Tibial nerve (tissue), 4 donors: ENCODE measurements around the gene MACROH2A2. TPM values are rescaled to one million over a fixed set of nuclear protein-coding genes. Genes with fewer than 3 reads are reported as not detected.

Source experiments
- DNase-seq, 2 donors: peaks; one replicate each; pipeline ENCODE4 v3.0.0-alpha.2; 2019; ENCODE audit warnings: low spot score in 2 of 2
- H3K27ac ChIP-seq, 4 donors: fragments of 200-600 bp; sonication (generic) in 3 of 4; one replicate each; pipeline ENCODE4 v1.5.1; 2017 to 2019; ENCODE audit warnings: mild to moderate bottlenecking in 1 of 4
- H3K27me3 ChIP-seq, 2 donors: fragments of 200-600 bp; sonication (generic) in 1 of 2; one replicate each; pipeline versions ENCODE4 v1.5.1 to v1.6.0; 2017 to 2019
- H3K36me3 ChIP-seq, 3 donors: fragments of 200-600 bp; sonication (generic); one replicate each; pipeline ENCODE4 v1.5.1; 2018 to 2019
- H3K4me1 ChIP-seq, 4 donors: fragments of 200-600 bp; sonication (generic) in 3 of 4; one replicate each; pipeline ENCODE4 v1.5.1; 2017 to 2019
- H3K4me3 ChIP-seq, 4 donors: fragments of 200-600 bp; sonication (generic) in 3 of 4; one replicate each; pipeline ENCODE4 v1.5.1; 2017 to 2019; ENCODE audit warnings: mild to moderate bottlenecking in 1 of 4, moderate library complexity in 1 of 4
- H3K9me3 ChIP-seq, 4 donors: fragments of 200-600 bp; sonication (generic) in 3 of 4; one replicate each; pipeline ENCODE4 v1.5.1; 2017 to 2019
- CTCF ChIP-seq, 5 experiments: fragments of 200-600 bp in 3 of 5; fragments of 450-650 bp in 2 of 5; sonication (generic) in 3 of 5; IDR thresholded peaks; one replicate each; pipeline ENCODE4 v1.5.1; 2016 to 2019; ENCODE audit warnings: antibody characterized with exemption in 5 of 5, mild to moderate bottlenecking in 3 of 5, moderate library complexity in 2 of 5
- EP300 ChIP-seq, 2 donors: sonication (generic); formaldehyde crosslinking; IDR thresholded peaks; one replicate each; pipeline ENCODE4 v1.6.1; 2017; ENCODE audit warnings: antibody characterized with exemption in 2 of 2, mild to moderate bottlenecking in 1 of 2
- POLR2A ChIP-seq, 2 donors: fragments of 450-650 bp; IDR thresholded peaks; one replicate each; pipeline ENCODE4 v1.6.1; 2017; ENCODE audit warnings: antibody characterized with exemption in 2 of 2, mild to moderate bottlenecking in 2 of 2, moderate library complexity in 2 of 2
- WGBS, 2 donors: methylation state at CpG; one replicate each; pipeline ENCODE4 v1.1.5; 2018; 5-methylcytosine and 5-hydroxymethylcytosine counted together
- total RNA-seq, 4 donors: library from RNA; depleted of rRNA; stranded (reverse); fragments of >200 nt; gene quantifications; one replicate each; pipeline ENCODE4 v1.1.0, GENCODE V29; 2016

MACROH2A2 gene
- total RNA-seq, 4 donors from 2014 or later = 4.6 to 11.1 (median 8.9) TPM

GRCh38 chr10:70092389-70092718 lies 39.7 kb downstream of the MACROH2A2 start:
- DNase-seq = no peak
- H3K4me3 ChIP-seq = no peak overlapping the region
- H3K9me3 ChIP-seq = no peaks in the 10 kb centered on the region
- no peak for TF ChIP-seq EP300 (IDR thresholded peaks at IDR 0.05)
- no peaks in the 10 kb centered on the region for H3K27me3 ChIP-seq
- WGBS, 2 donors = 85 to 95% methylated on average over 7 of the region's 7 CpGs
- peaks cover 0 to 45% (median 0%) of the 10 kb centered on the region in 3 donors for H3K36me3 ChIP-seq
- no peak overlapping the region for H3K27ac ChIP-seq
- H3K4me1 ChIP-seq = no peaks in the 10 kb centered on the region

- WGBS, 2 donors = 86 to 90% methylated on average over 9 of the region's 9 CpGs
- TF ChIP-seq POLR2A (IDR thresholded peaks at IDR 0.05) (no peak), EP300 (IDR thresholded peaks at IDR 0.05) (no peak), CTCF (IDR thresholded peaks at IDR 0.05) (no peak)
- peaks cover 0 to 51% (median 0%) of the 10 kb centered on the region in 3 donors for H3K36me3 ChIP-seq
These were observed 40.8 kb downstream of the MACROH2A2 start for GRCh38 chr10:70093335-70093944.

GRCh38 chr10:70094250-70094649 lies 41.6 kb downstream of the MACROH2A2 start:
- Histone ChIP-seq H3K4me3 (no peak overlapping the region), H3K36me3 (peaks cover 0 to 59% (median 0%) of the 10 kb centered on the region in 3 donors), H3K4me1 (no peaks in the 10 kb centered on the region), H3K27ac (no peak overlapping the region), H3K9me3 (no peaks in the 10 kb centered on the region), H3K27me3 (no peaks in the 10 kb centered on the region)
- WGBS, 2 donors = 82 to 84% methylated on average over 2 of the region's 2 CpGs
- no peak for TF ChIP-seq EP300 (IDR thresholded peaks at IDR 0.05)
- no peak for TF ChIP-seq CTCF (IDR thresholded peaks at IDR 0.05)
- no peak for TF ChIP-seq POLR2A (IDR thresholded peaks at IDR 0.05)
- no peak for DNase-seq

More at GRCh38 chr10:70093335-70093944, 40.8 kb downstream of the MACROH2A2 start:
- no peaks in the 10 kb centered on the region for H3K27me3 ChIP-seq
- H3K4me1 ChIP-seq = no peaks in the 10 kb centered on the region
- no peaks in the 10 kb centered on the region for H3K9me3 ChIP-seq
- no peak for DNase-seq
- H3K27ac ChIP-seq = no peak overlapping the region
- H3K4me3 ChIP-seq = no peak overlapping the region

- TF ChIP-seq CTCF (IDR thresholded peaks at IDR 0.05) (no peak), EP300 (IDR thresholded peaks at IDR 0.05) (no peak), POLR2A (IDR thresholded peaks at IDR 0.05) (no peak)
- Histone ChIP-seq H3K4me3 (no peak overlapping the region), H3K27ac (no peak overlapping the region), H3K4me1 (no peaks in the 10 kb centered on the region), H3K9me3 (no peaks in the 10 kb centered on the region), H3K36me3 (peaks cover 0 to 74% (median 0%) of the 10 kb centered on the region in 3 donors), H3K27me3 (no peaks in the 10 kb centered on the region)
- WGBS, 2 donors = 89 to 90% methylated on average over 6 of the region's 6 CpGs
- no peak for DNase-seq
These were observed 43.5 kb downstream of the MACROH2A2 start for GRCh38 chr10:70096016-70096704.

- H3K4me3 ChIP-seq = no peak overlapping the region
- H3K4me1 ChIP-seq = no peaks in the 10 kb centered on the region
- H3K27me3 ChIP-seq = no peaks in the 10 kb centered on the region
- 95 to 99% methylated on average over 5 of the region's 5 CpGs for WGBS, 2 donors
- DNase-seq = no peak
- peaks cover 0 to 76% (median 0%) of the 10 kb centered on the region in 3 donors for H3K36me3 ChIP-seq
- TF ChIP-seq CTCF (IDR thresholded peaks at IDR 0.05) (no peak), POLR2A (IDR thresholded peaks at IDR 0.05) (no peak), EP300 (IDR thresholded peaks at IDR 0.05) (no peak)
- H3K9me3 ChIP-seq = no peaks in the 10 kb centered on the region
- H3K27ac ChIP-seq = no peak overlapping the region
These were observed 44.2 kb downstream of the MACROH2A2 start for GRCh38 chr10:70096705-70097420.
